ENCODE data around the gene SOWAHA.

The SOWAHA gene

GRCh38 chr5:132766020-132766805 lies 46.9 kb upstream of the SOWAHA start:
- Histone ChIP-seq H3K9ac (ENCODE audit: low read length) (no peak overlapping the region), H3K4me1 (ENCODE audit: control insufficient read depth in 1 of 2, insufficient read depth in 2 of 2, low read length in 2 of 2) (peaks cover 44 to 61% of the 10 kb centered on the region in 2 experiments), H3K4me2 (ENCODE audit: low read length) (no peak overlapping the region), H2BK12ac (ENCODE audit: low read length) (peak overlapping the region; percentile 21), H3K4ac (ENCODE audit: low read depth, low read length) (peak overlapping the region; percentile 41), H3K4me3 (ENCODE audit: low read depth, low read length) (no peak overlapping the region), H3K18ac (ENCODE audit: low read length) (peak overlapping the region; percentile 71), H4K12ac (ENCODE audit: low read depth, low read length) (no peak overlapping the region), H3K14ac (ENCODE audit: low read length) (peak overlapping the region; percentile 33), H3K9me3 (ENCODE audit: insufficient read depth, low read depth, low read length) (peaks cover 2% of the 10 kb centered on the region), H4K91ac (ENCODE audit: low read depth, low read length) (peak overlapping the region; percentile 21), H2BK5ac (ENCODE audit: low read depth, low read length, poor library complexity) (peak overlapping the region; percentile 5), H4K8ac (ENCODE audit: low read depth, low read length) (no peak overlapping the region), H3K79me1 (ENCODE audit: low read length) (peaks cover 27% of the 10 kb centered on the region), H3K27me3 (ENCODE audit: insufficient read depth, low read length) (no peaks in the 10 kb centered on the region), H3K79me2 (ENCODE audit: control insufficient read depth, insufficient read depth, low read length, poor library complexity) (peaks cover 40% of the 10 kb centered on the region), H2AFZ (ENCODE audit: insufficient read depth, low read length, poor library complexity) (no peak overlapping the region), H2BK120ac (ENCODE audit: insufficient read depth, low read length, poor library complexity) (no peak overlapping the region), H3K23ac (ENCODE audit: low read length) (no peak overlapping the region), H2AK5ac (ENCODE audit: low read length) (no peak overlapping the region), H3K27ac (ENCODE audit: low read depth, low read length) (no peak overlapping the region), H3K36me3 (ENCODE audit: control insufficient read depth in 1 of 2, insufficient read depth in 2 of 2, low read length in 2 of 2) (peaks cover 58 to 62% of the 10 kb centered on the region in 2 experiments)
- DNase-seq, result no peak
- no CpG with 5 or more reads among the region's 14 CpGs for WGBS (ENCODE audit: extremely low coverage, insufficient coverage, insufficient read length)

- H3K4me2 ChIP-seq (ENCODE audit: low read length), result no peak overlapping the region
- peak overlapping the region; percentile 54 for H3K18ac ChIP-seq (ENCODE audit: low read length)
- peak overlapping the region; percentile 12 for H2BK120ac ChIP-seq (ENCODE audit: insufficient read depth, low read length, poor library complexity)
- H2BK12ac ChIP-seq (ENCODE audit: low read length), result peak overlapping the region; percentile 21
- H3K14ac ChIP-seq (ENCODE audit: low read length), result peak overlapping the region; percentile 11
- no peak overlapping the region for H3K9ac ChIP-seq (ENCODE audit: low read length)
- no peaks in the 10 kb centered on the region for H3K27me3 ChIP-seq (ENCODE audit: insufficient read depth, low read length)
- peaks cover 27% of the 10 kb centered on the region for H3K79me1 ChIP-seq (ENCODE audit: low read length)
- peaks cover 53 to 57% of the 10 kb centered on the region in 2 experiments for H3K36me3 ChIP-seq (ENCODE audit: control insufficient read depth in 1 of 2, insufficient read depth in 2 of 2, low read length in 2 of 2)
- H3K4ac ChIP-seq (ENCODE audit: low read depth, low read length), result peak overlapping the region; percentile 35
- H2AFZ ChIP-seq (ENCODE audit: insufficient read depth, low read length, poor library complexity), result no peak overlapping the region
- H3K4me3 ChIP-seq (ENCODE audit: low read depth, low read length), result peak overlapping the region; percentile 31
- no peak overlapping the region for H4K8ac ChIP-seq (ENCODE audit: low read depth, low read length)
- no peak overlapping the region for H2AK5ac ChIP-seq (ENCODE audit: low read length)
- H3K4me1 ChIP-seq (ENCODE audit: control insufficient read depth in 1 of 2, insufficient read depth in 2 of 2, low read length in 2 of 2), result peaks cover 47 to 62% of the 10 kb centered on the region in 2 experiments
- H3K23ac ChIP-seq (ENCODE audit: low read length), result no peak overlapping the region
- no peak overlapping the region for H4K12ac ChIP-seq (ENCODE audit: low read depth, low read length)
- peak overlapping the region; percentile 21 for H4K91ac ChIP-seq (ENCODE audit: low read depth, low read length)
- peaks cover 43% of the 10 kb centered on the region for H3K79me2 ChIP-seq (ENCODE audit: control insufficient read depth, insufficient read depth, low read length, poor library complexity)
- WGBS (ENCODE audit: extremely low coverage, insufficient coverage, insufficient read length), result no CpG with 5 or more reads among the region's 1 CpG
- DNase-seq, result no peak
- H3K9me3 ChIP-seq (ENCODE audit: insufficient read depth, low read depth, low read length), result peaks cover 2% of the 10 kb centered on the region
- H2BK5ac ChIP-seq (ENCODE audit: low read depth, low read length, poor library complexity), result peak overlapping the region; percentile 5
- peak overlapping the region; percentile 6 for H3K27ac ChIP-seq (ENCODE audit: low read depth, low read length)
These were observed 46.4 kb upstream of the SOWAHA start for GRCh38 chr5:132766806-132767055.

GRCh38 chr5:132767150-132767549 lies 46.0 kb upstream of the SOWAHA start:
- Histone ChIP-seq H4K91ac (ENCODE audit: low read depth, low read length) (peak overlapping the region; percentile 25), H3K4me2 (ENCODE audit: low read length) (no peak overlapping the region), H3K27me3 (ENCODE audit: insufficient read depth, low read length) (no peaks in the 10 kb centered on the region), H3K9me3 (ENCODE audit: insufficient read depth, low read depth, low read length) (peaks cover 2% of the 10 kb centered on the region), H3K14ac (ENCODE audit: low read length) (peak overlapping the region; percentile 33), H3K4me3 (ENCODE audit: low read depth, low read length) (no peak overlapping the region), H3K36me3 (ENCODE audit: control insufficient read depth in 1 of 2, insufficient read depth in 2 of 2, low read length in 2 of 2) (peaks cover 48 to 53% of the 10 kb centered on the region in 2 experiments), H3K4me1 (ENCODE audit: control insufficient read depth in 1 of 2, insufficient read depth in 2 of 2, low read length in 2 of 2) (peaks cover 51 to 64% of the 10 kb centered on the region in 2 experiments), H2BK120ac (ENCODE audit: insufficient read depth, low read length, poor library complexity) (peak overlapping the region; percentile 12), H3K79me1 (ENCODE audit: low read length) (peaks cover 30% of the 10 kb centered on the region), H4K12ac (ENCODE audit: low read depth, low read length) (no peak overlapping the region), H2AFZ (ENCODE audit: insufficient read depth, low read length, poor library complexity) (no peak overlapping the region), H2AK5ac (ENCODE audit: low read length) (peak overlapping the region; percentile 11), H3K23ac (ENCODE audit: low read length) (no peak overlapping the region), H2BK12ac (ENCODE audit: low read length) (no peak overlapping the region), H4K8ac (ENCODE audit: low read depth, low read length) (no peak overlapping the region), H3K79me2 (ENCODE audit: control insufficient read depth, insufficient read depth, low read length, poor library complexity) (peaks cover 46% of the 10 kb centered on the region), H2BK5ac (ENCODE audit: low read depth, low read length, poor library complexity) (peak overlapping the region; percentile 3), H3K18ac (ENCODE audit: low read length) (peak overlapping the region; percentile 19), H3K4ac (ENCODE audit: low read depth, low read length) (peak overlapping the region; percentile 35), H3K27ac (ENCODE audit: low read depth, low read length) (no peak overlapping the region), H3K9ac (ENCODE audit: low read length) (no peak overlapping the region)
- no peak for DNase-seq
- no CpG with 5 or more reads among the region's 2 CpGs for WGBS (ENCODE audit: extremely low coverage, insufficient coverage, insufficient read length)

GRCh38 chr5:132768485-132768868 lies 44.6 kb upstream of the SOWAHA start:
- Histone ChIP-seq H3K36me3 (ENCODE audit: control insufficient read depth in 1 of 2, insufficient read depth in 2 of 2, low read length in 2 of 2) (peaks cover 41 to 48% of the 10 kb centered on the region in 2 experiments), H3K9ac (ENCODE audit: low read length) (no peak overlapping the region), H3K4ac (ENCODE audit: low read depth, low read length) (peak overlapping the region; percentile 83), H3K14ac (ENCODE audit: low read length) (peak overlapping the region; percentile 43), H2AK5ac (ENCODE audit: low read length) (no peak overlapping the region), H3K4me2 (ENCODE audit: low read length) (no peak overlapping the region), H2BK12ac (ENCODE audit: low read length) (no peak overlapping the region), H4K12ac (ENCODE audit: low read depth, low read length) (no peak overlapping the region), H3K79me2 (ENCODE audit: control insufficient read depth, insufficient read depth, low read length, poor library complexity) (peaks cover 57% of the 10 kb centered on the region), H3K4me1 (ENCODE audit: control insufficient read depth in 1 of 2, insufficient read depth in 2 of 2, low read length in 2 of 2) (peaks cover 65 to 71% of the 10 kb centered on the region in 2 experiments), H3K27me3 (ENCODE audit: insufficient read depth, low read length) (no peaks in the 10 kb centered on the region), H3K27ac (ENCODE audit: low read depth, low read length) (peak overlapping the region; percentile 18), H3K9me3 (ENCODE audit: insufficient read depth, low read depth, low read length) (peaks cover 2% of the 10 kb centered on the region), H3K18ac (ENCODE audit: low read length) (peak overlapping the region; percentile 0), H2BK5ac (ENCODE audit: low read depth, low read length, poor library complexity) (no peak overlapping the region), H3K23ac (ENCODE audit: low read length) (no peak overlapping the region), H2AFZ (ENCODE audit: insufficient read depth, low read length, poor library complexity) (no peak overlapping the region), H2BK120ac (ENCODE audit: insufficient read depth, low read length, poor library complexity) (no peak overlapping the region), H4K91ac (ENCODE audit: low read depth, low read length) (no peak overlapping the region), H4K8ac (ENCODE audit: low read depth, low read length) (peak overlapping the region; percentile 7), H3K79me1 (ENCODE audit: low read length) (peaks cover 43% of the 10 kb centered on the region), H3K4me3 (ENCODE audit: low read depth, low read length) (no peak overlapping the region)
- WGBS (ENCODE audit: extremely low coverage, insufficient coverage, insufficient read length), result no CpG with 5 or more reads among the region's 3 CpGs
- no peak for DNase-seq
